ENCODE measurements around the gene TRIO. TPM values are rescaled to one million over a fixed set of nuclear protein-coding genes. Genes with fewer than 3 reads are reported as not detected.

Gene TRIO
- total and polyA plus RNA-seq, 10 of the 15 experiments (the other 5 are each of a cell fraction or from before 2014, with no cell fraction given), result 5.1 to 96.4 (median 44.6) TPM

DNA sequence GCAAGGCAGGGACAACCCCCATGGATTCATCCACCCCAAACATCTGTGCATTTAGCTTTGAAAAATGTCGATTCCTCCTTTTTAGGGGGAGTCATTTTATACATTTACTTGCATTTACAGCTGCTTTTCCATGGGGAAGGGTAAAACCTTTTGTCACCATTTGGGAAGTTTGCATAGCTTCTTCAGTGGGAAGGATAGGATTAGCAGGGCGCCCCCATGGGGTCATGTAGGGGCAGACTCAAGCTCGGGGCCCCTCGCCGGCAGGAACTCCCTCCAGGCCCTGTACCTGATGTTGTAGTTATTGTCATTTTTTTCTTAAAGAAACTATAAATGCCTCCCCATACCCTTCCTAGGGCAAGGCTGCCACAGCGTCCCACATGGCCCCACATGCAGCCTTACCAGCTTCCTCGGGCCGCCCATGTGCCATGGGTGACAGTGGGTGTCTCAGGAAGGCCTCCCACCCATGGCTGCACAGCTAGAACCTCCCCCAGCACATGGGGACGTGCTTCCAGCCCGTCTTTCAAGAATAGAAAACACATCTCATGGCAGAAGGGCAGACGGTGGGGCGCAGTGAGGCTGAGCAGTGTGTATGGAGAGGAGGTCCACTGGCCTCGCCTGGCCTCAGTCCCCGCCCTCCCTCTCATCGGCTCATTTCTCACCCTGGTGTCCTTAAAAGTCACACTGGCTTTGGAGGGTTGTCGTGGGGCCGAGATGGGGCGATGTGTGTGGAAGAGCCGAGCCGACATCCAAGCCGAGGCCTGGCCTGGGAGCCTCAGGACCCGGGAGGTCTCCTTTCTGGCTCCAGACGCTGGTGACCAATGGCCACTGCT is 362.4 kb downstream of the TRIO start:
- Histone ChIP-seq H3K9me3 (replicated peaks; ENCODE audit: control insufficient read depth, insufficient read depth, low read length) (no peaks in the 10 kb centered on the region), H3K9ac (ENCODE audit: control insufficient read depth, insufficient read depth, low read length) (no peak overlapping the region), H3K4me1 (ENCODE audit: control insufficient read depth, insufficient read depth, low read length) (no peaks in the 10 kb centered on the region), H3K36me3 (ENCODE audit: control insufficient read depth in 2 of 2, insufficient read depth in 2 of 2, low read length in 1 of 2) (peaks cover 12 to 16% of the 10 kb centered on the region in 2 experiments; a peak in 3 of 4 replicates), H3K27ac (ENCODE audit: control insufficient read depth, insufficient read depth) (no peak overlapping the region), H2AFZ (ENCODE audit: control insufficient read depth, low read depth, low read length) (no peak overlapping the region), H3K79me2 (ENCODE audit: control insufficient read depth, insufficient read depth, low read length) (no peaks in the 10 kb centered on the region), H3K4me3 (no peak overlapping the region), H4K20me1 (ENCODE audit: control insufficient read depth, insufficient read depth) (no peaks in the 10 kb centered on the region), H3K27me3 (replicated peaks in 1 of 2; ENCODE audit: control insufficient read depth in 2 of 2, insufficient read depth in 2 of 2, low read length in 1 of 2) (no peaks in the 10 kb centered on the region), H3K4me2 (ENCODE audit: control insufficient read depth, insufficient read depth) (no peak overlapping the region)
- no peak for FAIRE-seq
- WGBS (ENCODE audit: insufficient coverage, insufficient replicate concordance, low lambda C conversion rate, missing lambda C conversion rate), result 92% methylated on average over 23 of the region's 23 CpGs
- no TSS peak for BruUV-seq (replicated peaks)
- no peak for DNase-seq (ENCODE audit: low read depth, low spot score)
- CTCF ChIA-PET, result interaction anchor here (0.6 to 1.3 kb wide), 3 partner anchors 143 to 1089 kb away, joined by 3 to 5 read pairs (median 3); no protein-coding TSS in a partner anchor
- POLR2A ChIA-PET, result no interaction called here
- SMC1A ChIA-PET (ENCODE audit: uncharacterized antibody, unreplicated experiment), result no interaction called here
- ATAC-seq, result no peak
- no peak for TF ChIP-seq RUNX3 (IDR thresholded peaks at IDR 0.05; ENCODE audit: low read length)
- TF ChIP-seq, protein P1, sequence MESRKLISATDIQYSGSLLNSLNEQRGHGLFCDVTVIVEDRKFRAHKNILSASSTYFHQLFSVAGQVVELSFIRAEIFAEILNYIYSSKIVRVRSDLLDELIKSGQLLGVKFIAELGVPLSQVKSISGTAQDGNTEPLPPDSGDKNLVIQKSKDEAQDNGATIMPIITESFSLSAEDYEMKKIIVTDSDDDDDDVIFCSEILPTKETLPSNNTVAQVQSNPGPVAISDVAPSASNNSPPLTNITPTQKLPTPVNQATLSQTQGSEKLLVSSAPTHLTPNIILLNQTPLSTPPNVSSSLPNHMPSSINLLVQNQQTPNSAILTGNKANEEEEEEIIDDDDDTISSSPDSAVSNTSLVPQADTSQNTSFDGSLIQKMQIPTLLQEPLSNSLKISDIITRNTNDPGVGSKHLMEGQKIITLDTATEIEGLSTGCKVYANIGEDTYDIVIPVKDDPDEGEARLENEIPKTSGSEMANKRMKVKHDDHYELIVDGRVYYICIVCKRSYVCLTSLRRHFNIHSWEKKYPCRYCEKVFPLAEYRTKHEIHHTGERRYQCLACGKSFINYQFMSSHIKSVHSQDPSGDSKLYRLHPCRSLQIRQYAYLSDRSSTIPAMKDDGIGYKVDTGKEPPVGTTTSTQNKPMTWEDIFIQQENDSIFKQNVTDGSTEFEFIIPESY (IDR thresholded peaks at IDR 0.05), result no peak
- TF ChIP-seq, protein P2, sequence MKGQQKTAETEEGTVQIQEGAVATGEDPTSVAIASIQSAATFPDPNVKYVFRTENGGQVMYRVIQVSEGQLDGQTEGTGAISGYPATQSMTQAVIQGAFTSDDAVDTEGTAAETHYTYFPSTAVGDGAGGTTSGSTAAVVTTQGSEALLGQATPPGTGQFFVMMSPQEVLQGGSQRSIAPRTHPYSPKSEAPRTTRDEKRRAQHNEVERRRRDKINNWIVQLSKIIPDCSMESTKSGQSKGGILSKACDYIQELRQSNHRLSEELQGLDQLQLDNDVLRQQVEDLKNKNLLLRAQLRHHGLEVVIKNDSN (IDR thresholded peaks at IDR 0.05; ENCODE audit: borderline replicate concordance, extremely low read length, insufficient read depth, low read depth, low read length), result no peak
- TF ChIP-seq, protein P3, sequence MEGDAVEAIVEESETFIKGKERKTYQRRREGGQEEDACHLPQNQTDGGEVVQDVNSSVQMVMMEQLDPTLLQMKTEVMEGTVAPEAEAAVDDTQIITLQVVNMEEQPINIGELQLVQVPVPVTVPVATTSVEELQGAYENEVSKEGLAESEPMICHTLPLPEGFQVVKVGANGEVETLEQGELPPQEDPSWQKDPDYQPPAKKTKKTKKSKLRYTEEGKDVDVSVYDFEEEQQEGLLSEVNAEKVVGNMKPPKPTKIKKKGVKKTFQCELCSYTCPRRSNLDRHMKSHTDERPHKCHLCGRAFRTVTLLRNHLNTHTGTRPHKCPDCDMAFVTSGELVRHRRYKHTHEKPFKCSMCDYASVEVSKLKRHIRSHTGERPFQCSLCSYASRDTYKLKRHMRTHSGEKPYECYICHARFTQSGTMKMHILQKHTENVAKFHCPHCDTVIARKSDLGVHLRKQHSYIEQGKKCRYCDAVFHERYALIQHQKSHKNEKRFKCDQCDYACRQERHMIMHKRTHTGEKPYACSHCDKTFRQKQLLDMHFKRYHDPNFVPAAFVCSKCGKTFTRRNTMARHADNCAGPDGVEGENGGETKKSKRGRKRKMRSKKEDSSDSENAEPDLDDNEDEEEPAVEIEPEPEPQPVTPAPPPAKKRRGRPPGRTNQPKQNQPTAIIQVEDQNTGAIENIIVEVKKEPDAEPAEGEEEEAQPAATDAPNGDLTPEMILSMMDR (IDR thresholded peaks at IDR 0.05 in 2 of 3, conservative IDR thresholded peaks at IDR 0.05 in 1 of 3; ENCODE audit: control insufficient read depth in 2 of 3, extremely low read depth in 1 of 3, insufficient read depth in 1 of 3, low read depth in 3 of 3, low read length in 3 of 3), result 0 out of 6 replicates have a peak, but pooled peaks of 1 of the 3 experiments have one; percentile 9
- TF ChIP-seq, protein P4, sequence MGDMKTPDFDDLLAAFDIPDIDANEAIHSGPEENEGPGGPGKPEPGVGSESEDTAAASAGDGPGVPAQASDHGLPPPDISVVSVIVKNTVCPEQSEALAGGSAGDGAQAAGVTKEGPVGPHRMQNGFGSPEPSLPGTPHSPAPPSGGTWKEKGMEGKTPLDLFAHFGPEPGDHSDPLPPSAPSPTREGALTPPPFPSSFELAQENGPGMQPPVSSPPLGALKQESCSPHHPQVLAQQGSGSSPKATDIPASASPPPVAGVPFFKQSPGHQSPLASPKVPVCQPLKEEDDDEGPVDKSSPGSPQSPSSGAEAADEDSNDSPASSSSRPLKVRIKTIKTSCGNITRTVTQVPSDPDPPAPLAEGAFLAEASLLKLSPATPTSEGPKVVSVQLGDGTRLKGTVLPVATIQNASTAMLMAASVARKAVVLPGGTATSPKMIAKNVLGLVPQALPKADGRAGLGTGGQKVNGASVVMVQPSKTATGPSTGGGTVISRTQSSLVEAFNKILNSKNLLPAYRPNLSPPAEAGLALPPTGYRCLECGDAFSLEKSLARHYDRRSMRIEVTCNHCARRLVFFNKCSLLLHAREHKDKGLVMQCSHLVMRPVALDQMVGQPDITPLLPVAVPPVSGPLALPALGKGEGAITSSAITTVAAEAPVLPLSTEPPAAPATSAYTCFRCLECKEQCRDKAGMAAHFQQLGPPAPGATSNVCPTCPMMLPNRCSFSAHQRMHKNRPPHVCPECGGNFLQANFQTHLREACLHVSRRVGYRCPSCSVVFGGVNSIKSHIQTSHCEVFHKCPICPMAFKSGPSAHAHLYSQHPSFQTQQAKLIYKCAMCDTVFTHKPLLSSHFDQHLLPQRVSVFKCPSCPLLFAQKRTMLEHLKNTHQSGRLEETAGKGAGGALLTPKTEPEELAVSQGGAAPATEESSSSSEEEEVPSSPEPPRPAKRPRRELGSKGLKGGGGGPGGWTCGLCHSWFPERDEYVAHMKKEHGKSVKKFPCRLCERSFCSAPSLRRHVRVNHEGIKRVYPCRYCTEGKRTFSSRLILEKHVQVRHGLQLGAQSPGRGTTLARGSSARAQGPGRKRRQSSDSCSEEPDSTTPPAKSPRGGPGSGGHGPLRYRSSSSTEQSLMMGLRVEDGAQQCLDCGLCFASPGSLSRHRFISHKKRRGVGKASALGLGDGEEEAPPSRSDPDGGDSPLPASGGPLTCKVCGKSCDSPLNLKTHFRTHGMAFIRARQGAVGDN (IDR thresholded peaks at IDR 0.05), result no peak
- no peak for TF ChIP-seq SMAD1 (IDR thresholded peaks at IDR 0.05; ENCODE audit: low read depth, partially characterized antibody)
- TF ChIP-seq SRF (IDR thresholded peaks at IDR 0.05; ENCODE audit: low read depth in 2 of 2, low read length in 2 of 2), result no peak
- in situ Hi-C loops (cut with MboI) (no loop called here), intact Hi-C loops (cut with micrococcal nuclease; ENCODE audit: unreplicated experiment) (no loop called here)
- RAD21 ChIA-PET (ENCODE audit: unreplicated experiment), result no interaction called here
